ENCODE measurements around the gene HLA-DQB2.
"Not testable (repeated sequence)": the region's sequence is repeated elsewhere in the genome, so short reads cannot be mapped to it uniquely, and the experiment has no call there.

Gene HLA-DQB2

GRCh38 chr6:32763421-32763820, at the start of gene HLA-DQB2:
Gene HLA-DQB2 (minus strand): TSS chr6:32763532. CDS start chr6:32763470, 62 bp downstream.
- DNase-seq: no peak

- DNase-seq: no peak
Measured at GRCh38 chr6:32809171-32809570, 45.8 kb upstream of the HLA-DQB2 start.

GRCh38 chr6:32807020-32807580, 43.8 kb upstream of the HLA-DQB2 start:
- DNase-seq: no peak

GRCh38 chr6:32805404-32805803, 42.1 kb upstream of the HLA-DQB2 start:
- DNase-seq: not testable (repeated sequence)

GRCh38 chr6:32803416-32803815, 40.1 kb upstream of the HLA-DQB2 start:
- DNase-seq: no peak

- DNase-seq: no peak
Measured at GRCh38 chr6:32799740-32800139, 36.4 kb upstream of the HLA-DQB2 start.

- DNase-seq: no peak
Measured at GRCh38 chr6:32799168-32799567, 35.8 kb upstream of the HLA-DQB2 start.

GRCh38 chr6:32796848-32797776, 33.8 kb upstream of the HLA-DQB2 start:
- peak; percentile 68 for DNase-seq

- no peak for DNase-seq
Measured at GRCh38 chr6:32794510-32794909, 31.2 kb upstream of the HLA-DQB2 start.

- DNase-seq: no peak
Measured at GRCh38 chr6:32792901-32793435, 29.6 kb upstream of the HLA-DQB2 start.

- no peak for DNase-seq
Measured at GRCh38 chr6:32790306-32790705, 27.0 kb upstream of the HLA-DQB2 start.

GRCh38 chr6:32785781-32786533, 22.6 kb upstream of the HLA-DQB2 start:
- no peak for DNase-seq

- DNase-seq: not testable (repeated sequence)
Measured at GRCh38 chr6:32782923-32783322, 19.6 kb upstream of the HLA-DQB2 start.

- no peak for DNase-seq
Measured at GRCh38 chr6:32779036-32779435, 15.7 kb upstream of the HLA-DQB2 start.

GRCh38 chr6:32775071-32775470, 11.7 kb upstream of the HLA-DQB2 start:
- no peak for DNase-seq

GRCh38 chr6:32774426-32774825, 11.1 kb upstream of the HLA-DQB2 start:
- DNase-seq: no peak

GRCh38 chr6:32772656-32773055, 9.3 kb upstream of the HLA-DQB2 start:
- DNase-seq: no peak

GRCh38 chr6:32764048-32764447, 716 bp upstream of the HLA-DQB2 start:
- no peak for DNase-seq

- DNase-seq: no peak
Measured at GRCh38 chr6:32761548-32761947, 1.8 kb downstream of the HLA-DQB2 start.

GRCh38 chr6:32761072-32761471, 2.3 kb downstream of the HLA-DQB2 start:
- no peak for DNase-seq

GRCh38 chr6:32759669-32760068, 3.7 kb downstream of the HLA-DQB2 start:
- no peak for DNase-seq

GRCh38 chr6:32752580-32752979, 10.8 kb downstream of the HLA-DQB2 start:
- DNase-seq: no peak

GRCh38 chr6:32745649-32746048, 17.7 kb downstream of the HLA-DQB2 start:
- not testable (repeated sequence) for DNase-seq

Data from activated CD4-positive, alpha-beta T cell treated with anti-CD3 and anti-CD28 coated beads for 1 hour (primary cell).